ENCODE measurements around the gene TAF9B.
"Not testable (repeated sequence)": the region's sequence is repeated elsewhere in the genome, so short reads cannot be mapped to it uniquely, and the experiment has no call there.

DNA sequence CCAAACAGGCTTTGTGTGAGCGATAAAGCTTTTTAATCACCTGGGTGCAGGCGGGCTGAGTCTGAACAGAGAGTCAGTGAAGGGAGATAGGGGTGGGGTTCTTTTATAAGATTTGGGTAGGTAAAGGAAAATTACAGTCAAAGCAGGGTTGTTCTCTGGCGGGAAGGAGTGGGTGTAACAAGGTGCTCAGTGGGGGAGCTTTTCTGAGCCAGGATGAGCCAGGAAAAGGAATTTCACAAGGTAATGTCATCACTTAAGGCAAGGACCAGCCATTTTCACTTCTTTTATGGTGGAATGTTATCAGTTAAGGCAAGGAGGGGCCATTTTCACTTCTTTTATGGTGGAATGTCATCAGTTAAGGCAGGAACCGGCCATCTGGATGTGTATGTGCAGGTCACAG, 21.3 kb upstream of the TAF9B start:
- TF ChIP-seq, protein P1, sequence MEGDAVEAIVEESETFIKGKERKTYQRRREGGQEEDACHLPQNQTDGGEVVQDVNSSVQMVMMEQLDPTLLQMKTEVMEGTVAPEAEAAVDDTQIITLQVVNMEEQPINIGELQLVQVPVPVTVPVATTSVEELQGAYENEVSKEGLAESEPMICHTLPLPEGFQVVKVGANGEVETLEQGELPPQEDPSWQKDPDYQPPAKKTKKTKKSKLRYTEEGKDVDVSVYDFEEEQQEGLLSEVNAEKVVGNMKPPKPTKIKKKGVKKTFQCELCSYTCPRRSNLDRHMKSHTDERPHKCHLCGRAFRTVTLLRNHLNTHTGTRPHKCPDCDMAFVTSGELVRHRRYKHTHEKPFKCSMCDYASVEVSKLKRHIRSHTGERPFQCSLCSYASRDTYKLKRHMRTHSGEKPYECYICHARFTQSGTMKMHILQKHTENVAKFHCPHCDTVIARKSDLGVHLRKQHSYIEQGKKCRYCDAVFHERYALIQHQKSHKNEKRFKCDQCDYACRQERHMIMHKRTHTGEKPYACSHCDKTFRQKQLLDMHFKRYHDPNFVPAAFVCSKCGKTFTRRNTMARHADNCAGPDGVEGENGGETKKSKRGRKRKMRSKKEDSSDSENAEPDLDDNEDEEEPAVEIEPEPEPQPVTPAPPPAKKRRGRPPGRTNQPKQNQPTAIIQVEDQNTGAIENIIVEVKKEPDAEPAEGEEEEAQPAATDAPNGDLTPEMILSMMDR (optimal IDR thresholded peaks at IDR 0.05 in 1 of 3, IDR thresholded peaks at IDR 0.05 in 1 of 3, conservative IDR thresholded peaks at IDR 0.05 in 1 of 3; ENCODE audit: extremely low read depth in 1 of 3, insufficient read depth in 2 of 3, low read length in 3 of 3) = not testable (repeated sequence)
- TF ChIP-seq EZH2 (IDR thresholded peaks at IDR 0.05; ENCODE audit: low read length) = not testable (repeated sequence)

Data from keratinocyte (primary cell).